GM23338 (cell line): ENCODE results near the gene ARG1. TPM values are rescaled to one million over a fixed set of nuclear protein-coding genes. Genes with fewer than 3 reads are reported as not detected.
"Not testable (repeated sequence)": the region's sequence is repeated elsewhere in the genome, so short reads cannot be mapped to it uniquely, and the experiment has no call there.

Experiments used
- ATAC-seq: fragments of 200-7000 bp; cut with Tn5 transposase; 3 replicates; pipeline ENCODE4 v1.9.1; 2020
- DNase-seq: peaks from one replicate; pipeline ENCODE4 v3.0.0-alpha.2; 2015; ENCODE audit warnings: low spot score
- H2AFZ ChIP-seq: fragments of 200-600 bp; sonication (generic); 2 replicates; pipeline ENCODE4 v1.8.0; 2016; ENCODE audit warnings: antibody characterized with exemption, mild to moderate bottlenecking, moderate library complexity
- H3F3A ChIP-seq: fragments of 200-600 bp; sonication (generic); replicated peaks from 2 replicates; pipeline ENCODE4 v1.8.0; 2017; ENCODE audit warnings: antibody characterized with exemption, mixed run types, low read depth
- H3K27ac ChIP-seq: fragments of 200-600 bp; sonication (generic); 2 replicates; pipeline ENCODE4 v1.6.1; 2016; ENCODE audit warnings: low read depth
- H3K27me3 ChIP-seq: fragments of 200-600 bp; sonication (generic); 2 replicates; pipeline ENCODE4 v1.8.0; 2016; ENCODE audit warnings: mild to moderate bottlenecking, mixed run types, moderate library complexity; ENCODE audit not compliant: insufficient read depth
- H3K36me3 ChIP-seq: fragments of 200-600 bp; sonication (generic); 2 replicates; pipeline ENCODE4 v1.8.0; 2016; ENCODE audit warnings: mild to moderate bottlenecking; ENCODE audit not compliant: insufficient read depth
- H3K4me1 ChIP-seq: fragments of 200-600 bp; sonication (generic); 2 replicates; pipeline ENCODE4 v1.8.0; 2016; ENCODE audit warnings: mild to moderate bottlenecking, moderate library complexity; ENCODE audit not compliant: insufficient read depth
- H3K4me2 ChIP-seq: fragments of 200-600 bp; sonication (generic); 2 replicates; pipeline ENCODE4 v1.7.1; 2017; ENCODE audit warnings: mixed run types
- H3K4me3 ChIP-seq: fragments of 200-600 bp; sonication (generic); 2 replicates; pipeline ENCODE4 v1.6.1; 2016; ENCODE audit warnings: mixed run types
- H3K79me2 ChIP-seq: fragments of 200-600 bp; sonication (generic); replicated peaks from 2 replicates; pipeline ENCODE4 v1.8.0; 2017; ENCODE audit warnings: mild to moderate bottlenecking; ENCODE audit not compliant: insufficient read depth
- H3K9me2 ChIP-seq: fragments of 200-600 bp; sonication (generic); 2 replicates; pipeline ENCODE4 v1.8.0; 2017; ENCODE audit not compliant: insufficient read depth
- H4K20me1 ChIP-seq: fragments of 200-600 bp; sonication (generic); replicated peaks from 2 replicates; pipeline ENCODE4 v1.8.0; 2017; ENCODE audit warnings: mild to moderate bottlenecking; ENCODE audit not compliant: insufficient read depth
- H3K27ac Mint-ChIP-seq: 2 replicates; pipeline ENCODE4 v1.8.0; 2020; ENCODE audit warnings: inconsistent platforms, mild to moderate bottlenecking, moderate library complexity, mixed read lengths
- H3K27me3 Mint-ChIP-seq: 3 replicates; pipeline ENCODE4 v1.8.0; 2022; ENCODE audit warnings: low read depth, mild to moderate bottlenecking, moderate library complexity, mixed read lengths, inconsistent platforms; ENCODE audit not compliant: insufficient read depth, poor library complexity
- H3K36me3 Mint-ChIP-seq: 3 replicates; pipeline ENCODE4 v1.8.0; 2021; ENCODE audit warnings: low read depth, mild to moderate bottlenecking, inconsistent platforms, moderate library complexity, mixed read lengths
- H3K4me1 Mint-ChIP-seq: 3 replicates; pipeline ENCODE4 v1.8.0; 2020; ENCODE audit warnings: mild to moderate bottlenecking, inconsistent platforms, mixed read lengths
- H3K4me3 Mint-ChIP-seq: 3 replicates; pipeline ENCODE4 v1.8.0; 2021; ENCODE audit warnings: moderate library complexity, mild to moderate bottlenecking, inconsistent platforms, mixed read lengths
- H3K9me3 Mint-ChIP-seq: 3 replicates; pipeline ENCODE4 v1.8.0; 2020; ENCODE audit warnings: moderate library complexity, mild to moderate bottlenecking, inconsistent platforms, mixed read lengths
- CREB1 ChIP-seq: fragments of 250-450 bp; sonication (Bioruptor Pico); IDR thresholded peaks from 2 replicates; pipeline ENCODE4 v1.5.0; 2020; ENCODE audit warnings: low read depth, mild to moderate bottlenecking, moderate library complexity
- ETS1 ChIP-seq: IDR thresholded peaks from 2 replicates; pipeline ENCODE4 v1.6.1; 2016; ENCODE audit warnings: antibody characterized with exemption
- EZH2 ChIP-seq: fragments of 200-600 bp; sonication (generic); IDR thresholded peaks from one replicate; pipeline ENCODE4 v1.8.0; 2017; ENCODE audit warnings: antibody characterized with exemption, mild to moderate bottlenecking, low read depth; ENCODE audit not compliant: unreplicated experiment
- EZH2phosphoT487 ChIP-seq: fragments of 200-600 bp; sonication (generic); IDR thresholded peaks from one replicate; pipeline ENCODE4 v1.8.1; 2018; ENCODE audit warnings: antibody characterized with exemption; ENCODE audit not compliant: unreplicated experiment
- POLR2AphosphoS5 ChIP-seq: IDR thresholded peaks from 2 replicates; pipeline ENCODE4 v1.6.1; 2016; ENCODE audit warnings: antibody characterized with exemption, low read depth
- STAT1 ChIP-seq: IDR thresholded peaks from one replicate; pipeline ENCODE4 v1.6.1; 2016; ENCODE audit warnings: antibody characterized with exemption; ENCODE audit not compliant: unreplicated experiment
- ZNF462 ChIP-seq: fragments of 250-450 bp; sonication (Bioruptor Pico); IDR thresholded peaks from 2 replicates; pipeline ENCODE4 v1.5.0; 2020; ENCODE audit warnings: mild to moderate bottlenecking, moderate library complexity
- polyA plus RNA-seq: library from polyadenylated mRNA; unstranded; fragments of >200 nt; fragmentation: Nextera tagmentation; extraction: Ambion mirVana; gene quantifications from 2 replicates; pipeline ENCODE4 v1.2.1, GENCODE V29; 2016
- total RNA-seq: library from RNA; depleted of rRNA; stranded (reverse); fragments of >200 nt; shearing (Covaris generic); gene quantifications from 2 replicates; pipeline ENCODE4 v1.2.3, GENCODE V29; 2014

Gene ARG1
- total and polyA plus RNA-seq, 2 experiments from 2014 or later: 0.18 TPM; not detected in 1

DNA sequence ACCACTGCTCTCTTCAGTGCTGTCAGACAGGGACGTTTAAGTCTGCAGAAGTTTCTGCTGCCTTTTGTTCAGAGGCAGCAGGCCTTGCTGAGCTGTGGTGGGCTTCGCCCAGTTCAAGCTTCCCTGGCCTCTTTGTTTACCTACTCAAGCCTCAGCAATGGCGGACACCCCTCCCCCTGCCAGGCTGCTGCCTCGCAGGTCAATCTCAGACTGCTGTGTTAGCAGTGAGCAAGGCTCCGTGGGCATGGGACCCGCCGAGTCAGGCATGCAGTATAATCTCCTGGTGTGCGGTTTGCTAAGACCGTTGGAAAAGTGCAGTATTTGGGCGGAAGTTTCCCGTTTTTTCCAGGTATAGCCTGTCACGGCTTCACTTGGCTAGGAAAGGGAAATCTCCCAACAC lies 41.3 kb upstream of the ARG1 start:
- H3K4me2 ChIP-seq, H3K27me3 Mint-ChIP-seq, H2AFZ ChIP-seq, H3K4me1 ChIP-seq, H3K4me3 Mint-ChIP-seq, DNase-seq, H3K4me3 ChIP-seq, H3K27ac ChIP-seq, H3K79me2 ChIP-seq, H3K36me3 Mint-ChIP-seq, H3K9me3 Mint-ChIP-seq, H3K27ac Mint-ChIP-seq, H3K27me3 ChIP-seq, H3F3A ChIP-seq, H3K9me2 ChIP-seq, H4K20me1 ChIP-seq, H3K4me1 Mint-ChIP-seq, ATAC-seq, H3K36me3 ChIP-seq: not testable (repeated sequence)

- H3K36me3 ChIP-seq: no peaks in the 10 kb centered on the region
- no peaks in the 10 kb centered on the region for H3K36me3 Mint-ChIP-seq
- no peaks in the 10 kb centered on the region for H3K27me3 ChIP-seq
- H3K9me3 Mint-ChIP-seq: no peaks in the 10 kb centered on the region; the same call in 1 of the 3 replicates
- H3K4me2 ChIP-seq: no peak overlapping the region
- no peak overlapping the region; the same call in 1 of the 2 replicates for H2AFZ ChIP-seq
- H3K4me1 ChIP-seq: 0 out of 2 replicates have a peak, but pooled peaks cover 7% of the 10 kb centered on the region
- no peaks in the 10 kb centered on the region for H4K20me1 ChIP-seq
- H3K27me3 Mint-ChIP-seq: no peaks in the 10 kb centered on the region
- no peak overlapping the region for H3K27ac Mint-ChIP-seq
- 0 out of 2 replicates have a peak, but pooled peaks cover under 1% of the 10 kb centered on the region for H3K9me2 ChIP-seq
- ATAC-seq (no peak), DNase-seq (no peak)
- TF ChIP-seq EZH2: no peak
- TF ChIP-seq ETS1: no peak
- TF ChIP-seq CREB1 (CRISPR knock-in tag): no peak
- TF ChIP-seq POLR2AphosphoS5: no peak
- no peak for TF ChIP-seq STAT1
- no peak for TF ChIP-seq ZNF462 (CRISPR knock-in tag)
- no peak for TF ChIP-seq EZH2phosphoT487
- H3K27ac ChIP-seq: no peak overlapping the region
- H3K4me3 ChIP-seq: no peak overlapping the region
- no peak overlapping the region for H3K4me3 Mint-ChIP-seq
- no peaks in the 10 kb centered on the region for H3F3A ChIP-seq
- H3K4me1 Mint-ChIP-seq: peaks cover 2% of the 10 kb centered on the region; the same call in 2 of the 3 replicates
- no peaks in the 10 kb centered on the region for H3K79me2 ChIP-seq
Measured at GRCh38 chr6:131532580-131533039, 40.4 kb upstream of the ARG1 start.

DNA sequence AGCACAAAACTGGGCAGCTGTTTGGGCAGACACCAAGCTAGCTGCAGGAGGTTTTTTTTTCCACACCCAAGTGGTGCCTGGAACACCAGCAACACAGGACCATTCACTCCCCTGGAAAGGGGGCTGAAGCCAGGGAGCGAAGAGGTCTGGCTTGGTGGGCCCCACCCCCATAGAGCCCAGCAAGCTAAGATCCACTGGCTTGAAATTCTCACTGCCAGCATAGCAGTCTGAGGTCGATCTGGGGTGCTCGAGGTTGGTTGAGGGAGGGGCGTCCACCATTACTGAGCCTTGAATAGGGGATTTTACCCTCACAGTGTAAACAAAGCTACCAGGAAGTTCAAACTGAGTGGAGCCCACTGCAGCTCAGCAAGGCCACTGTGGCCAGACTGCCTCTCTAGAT lies 34.4 kb upstream of the ARG1 start:
- H3K9me3 Mint-ChIP-seq, H3K4me3 Mint-ChIP-seq, H3K4me3 ChIP-seq, H3K4me1 Mint-ChIP-seq, H3K27ac ChIP-seq, H3K4me2 ChIP-seq, H3K27ac Mint-ChIP-seq, H3K9me2 ChIP-seq, H3K4me1 ChIP-seq, DNase-seq, ATAC-seq, H3K36me3 Mint-ChIP-seq, H3K27me3 ChIP-seq, H3K27me3 Mint-ChIP-seq, H3K79me2 ChIP-seq, H3K36me3 ChIP-seq, H4K20me1 ChIP-seq, H3F3A ChIP-seq: not testable (repeated sequence)
- peak overlapping the region; percentile 63 for H2AFZ ChIP-seq
